GM04503 (cell line): ENCODE data around the gene KY.
"Not testable (repeated sequence)": the region's sequence is repeated elsewhere in the genome, so short reads cannot be mapped to it uniquely, and the experiment has no call there.

Experiments
- DNase-seq: peaks from one replicate; pipeline ENCODE4 v3.0.0-alpha.2; 2012; ENCODE audit warnings: low read depth

The KY gene

GRCh38 chr3:134601539-134602439, 49.0 kb downstream of the KY start:
- no peak for DNase-seq

GRCh38 chr3:134600685-134601463, 49.9 kb downstream of the KY start:
- no peak for DNase-seq

DNA sequence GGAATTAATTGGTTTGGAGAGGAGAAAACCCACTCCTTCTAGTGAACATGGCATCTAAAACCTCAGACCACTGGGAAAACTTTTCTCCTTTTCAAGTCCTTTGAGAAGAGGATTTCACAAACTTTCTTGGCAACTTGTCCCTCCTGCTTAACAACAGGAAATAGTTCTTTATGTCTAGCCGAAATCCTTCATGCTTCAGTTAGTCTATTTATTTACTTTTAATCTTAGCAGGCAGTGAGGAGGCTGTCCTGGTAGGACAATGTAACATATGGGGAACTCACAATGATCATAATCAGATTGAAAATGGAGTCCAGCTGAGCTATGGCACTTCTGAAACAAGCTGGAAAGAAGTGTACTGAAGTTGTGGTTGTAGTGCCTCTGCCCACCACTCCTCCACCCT, 50.6 kb downstream of the KY start:
- DNase-seq, result no peak

- no peak for DNase-seq
Observed at GRCh38 chr3:134598763-134599545, 51.9 kb downstream of the KY start.

GRCh38 chr3:134597390-134597970, 53.3 kb downstream of the KY start:
- DNase-seq, result no peak

DNA sequence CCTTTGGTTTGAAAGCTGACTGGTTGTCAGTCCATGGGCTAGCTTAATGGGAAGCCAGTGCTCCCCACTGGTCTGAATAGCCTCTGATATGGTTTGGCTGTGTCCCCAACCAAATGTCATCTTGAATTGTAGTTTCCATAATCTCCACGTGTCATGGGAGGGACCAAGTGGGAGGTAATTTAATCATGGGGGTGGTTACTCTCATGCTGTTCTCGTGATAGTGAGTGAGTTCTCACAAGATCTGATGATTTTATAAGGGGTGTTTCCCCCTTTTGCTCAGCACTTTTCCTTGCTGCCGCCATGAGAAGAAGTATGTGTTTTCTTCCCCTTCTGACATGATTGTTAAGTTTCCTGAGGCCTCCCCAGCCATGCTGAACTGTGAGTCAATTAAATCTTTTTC, 55.8 kb downstream of the KY start:
- DNase-seq, result not testable (repeated sequence)

DNA sequence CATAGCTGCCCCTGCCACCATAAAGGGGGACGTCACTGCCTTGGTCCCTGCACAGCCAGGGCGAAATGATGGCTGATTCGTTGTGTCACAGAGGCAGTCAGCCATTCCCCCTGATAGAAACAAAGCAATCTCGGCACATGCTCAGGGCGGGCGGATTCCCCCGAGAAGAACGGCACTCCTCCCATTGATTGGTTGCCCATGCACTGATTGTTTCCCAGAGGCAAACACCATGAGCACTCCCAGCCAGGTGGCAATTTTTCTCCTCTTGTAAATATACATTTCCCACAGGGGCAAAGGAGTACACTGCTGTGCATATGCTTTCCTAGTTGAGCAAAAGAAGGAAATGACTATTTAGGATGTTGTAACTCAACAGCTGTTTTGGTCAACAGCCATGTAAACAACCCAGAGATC, 56.5 kb downstream of the KY start:
- DNase-seq, result no peak

GRCh38 chr3:134592806-134593205, 58.0 kb downstream of the KY start:
- DNase-seq, result no peak

DNA sequence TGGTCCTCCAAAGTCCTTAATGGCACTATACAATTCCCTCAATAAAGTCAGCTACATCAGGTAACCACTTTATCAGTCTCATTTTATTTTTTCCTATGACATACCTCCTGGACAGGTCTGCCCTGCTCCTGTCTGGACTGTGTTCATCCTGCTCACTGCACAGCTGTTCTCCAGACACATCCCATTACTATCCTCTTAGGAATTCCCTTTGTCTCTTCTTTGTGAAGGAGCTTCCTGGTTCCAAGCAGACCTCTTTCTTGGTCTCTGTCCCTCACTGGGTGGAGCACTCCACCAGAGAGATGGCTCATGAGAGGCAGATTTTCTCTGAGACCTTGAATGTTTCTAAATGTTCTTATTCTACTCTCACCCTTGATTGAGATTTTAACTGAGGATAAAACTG, 60.1 kb downstream of the KY start:
- no peak for DNase-seq

GRCh38 chr3:134579141-134579665, 71.6 kb downstream of the KY start:
- no peak for DNase-seq

GRCh38 chr3:134576831-134577230, 74.0 kb downstream of the KY start:
- DNase-seq, result no peak

GRCh38 chr3:134576426-134576825, 74.4 kb downstream of the KY start:
- DNase-seq, result no peak

GRCh38 chr3:134569899-134570298, 80.9 kb downstream of the KY start:
- DNase-seq, result not testable (repeated sequence)

GRCh38 chr3:134568790-134569189, 82.0 kb downstream of the KY start:
- no peak for DNase-seq

GRCh38 chr3:134567605-134568004, 83.2 kb downstream of the KY start:
- DNase-seq, result no peak

DNA sequence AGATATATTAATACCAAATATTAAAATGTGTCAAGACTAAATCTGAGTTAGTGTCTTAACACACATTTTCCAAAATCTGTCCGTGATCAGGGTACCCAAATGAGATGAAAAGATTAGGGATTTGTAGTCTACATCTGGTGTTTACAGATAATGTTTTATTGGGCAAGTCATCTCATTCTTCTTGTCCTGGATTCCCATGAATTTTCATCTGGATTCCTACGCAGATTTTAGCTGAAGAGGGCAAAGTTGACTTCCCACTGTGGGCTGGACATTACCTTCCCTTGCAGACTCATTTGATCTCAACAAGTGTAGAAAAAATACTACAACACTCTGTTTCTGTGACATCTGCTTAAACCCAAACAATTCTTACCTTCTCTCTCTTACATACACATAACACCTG, 85.8 kb downstream of the KY start:
- DNase-seq, result no peak

DNA sequence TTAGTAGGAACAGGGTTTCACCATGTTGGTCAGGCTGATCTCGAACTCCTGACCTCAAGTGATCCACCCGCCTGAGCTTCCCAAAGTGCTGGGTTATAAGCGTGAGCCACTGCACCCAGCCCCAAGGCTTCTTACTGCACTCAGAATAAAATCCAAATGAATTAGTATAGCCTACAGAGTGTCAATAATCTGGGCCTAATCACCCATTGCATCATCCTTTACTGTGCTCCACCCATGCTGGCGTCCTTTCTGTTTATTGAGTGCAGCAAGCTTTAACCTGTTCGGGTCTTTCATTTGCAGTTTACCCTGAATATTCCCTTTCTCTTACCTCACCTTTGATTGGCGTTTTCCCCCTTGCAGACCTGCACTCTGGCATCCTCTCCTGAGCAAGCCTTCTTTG, 87.2 kb downstream of the KY start:
- DNase-seq, result no peak

DNA sequence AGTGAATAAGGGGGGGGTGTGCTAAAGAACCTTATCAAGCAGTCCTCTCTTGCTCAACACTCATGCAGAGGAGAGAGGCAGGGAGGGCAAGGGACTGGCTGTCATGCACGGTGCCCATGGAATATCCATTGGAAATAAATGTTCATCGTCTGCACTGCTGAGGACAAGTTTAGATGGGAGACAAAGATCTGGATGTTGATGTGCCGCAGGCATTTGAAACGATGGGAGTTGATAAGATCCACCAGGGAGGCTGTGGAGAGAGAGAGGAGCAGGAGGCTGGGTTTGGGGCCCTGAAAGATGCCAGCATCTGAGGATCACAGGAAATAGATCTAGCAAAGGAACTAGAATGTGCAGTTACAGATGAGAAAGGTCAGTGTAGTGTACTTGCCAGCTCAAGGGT, 88.8 kb downstream of the KY start:
- DNase-seq, result no peak

GRCh38 chr3:134559591-134559990, 91.2 kb downstream of the KY start:
- DNase-seq, result no peak
